PC-3 (cell line): Measurements from ENCODE around the gene FBXO44. TPM values are rescaled to one million over a fixed set of nuclear protein-coding genes. Genes with fewer than 3 reads are reported as not detected.
A peak's percentile ranks its signal among the peaks of the same experiment; 100 is the strongest.

Source experiments
- ATAC-seq: fragments of 200-7000 bp; cut with Tn5 transposase; 2 replicates; pipeline ENCODE4 v1.9.1; 2020; ENCODE audit warnings: mild to moderate bottlenecking, moderate library complexity
- BruUV-seq: library from RNA; stranded (reverse); fragments of 400-500 nt; replicated peaks from 2 replicates; lab custom pipeline; 2021; lab: Mats Ljungman, UMichigan
- CTCF ChIA-PET: fragments of 300-600 bp; sonication (Branson Sonifier 250); formaldehyde crosslinking; loops from one replicate; lab custom pipeline; 2022; ENCODE audit warnings: antibody characterized with exemption; lab: Charles Lee
- POLR2A ChIA-PET: fragments of 300-600 bp; sonication (Branson Sonifier 250); formaldehyde crosslinking; loops from one replicate; lab custom pipeline; 2022; ENCODE audit warnings: antibody characterized with exemption; ENCODE audit not compliant: unreplicated experiment; lab: Charles Lee
- DNase-seq: peaks from one replicate; pipeline ENCODE4 v3.0.0-alpha.2; 2015
- H2AFZ ChIP-seq: fragments of 300-600 bp; sonication (generic); 2 replicates; pipeline ENCODE4 v1.6.0; 2016; ENCODE audit warnings: antibody characterized with exemption, low read length
- H3F3A ChIP-seq: fragments of 300-600 bp; sonication (generic); one replicate; pipeline ENCODE4 v1.6.0; 2017; ENCODE audit warnings: antibody characterized with exemption, low read length, control low read depth, mild to moderate bottlenecking; ENCODE audit not compliant: unreplicated experiment
- H3K27ac ChIP-seq: fragments of 300-600 bp; sonication (generic); 2 replicates; pipeline ENCODE4 v1.5.1; 2016; ENCODE audit warnings: mild to moderate bottlenecking, low read length
- H3K27me3 ChIP-seq: fragments of 300-600 bp; sonication (generic); 2 replicates; pipeline ENCODE4 v1.6.1; 2016; ENCODE audit warnings: low read length, mixed read lengths
- H3K36me3 ChIP-seq: fragments of 300-600 bp; sonication (generic); 2 replicates; pipeline ENCODE4 v1.6.1; 2016; ENCODE audit warnings: low read depth, mixed run types, low read length, mixed read lengths
- H3K4me1 ChIP-seq: fragments of 300-600 bp; sonication (generic); 2 replicates; pipeline ENCODE4 v1.5.1; 2016; ENCODE audit warnings: low read length; ENCODE audit not compliant: insufficient read depth
- H3K4me2 ChIP-seq: fragments of 300-600 bp; sonication (generic); 2 replicates; pipeline ENCODE4 v1.6.0; 2016; ENCODE audit warnings: low read length
- H3K4me3 ChIP-seq: fragments of 300-600 bp; sonication (generic); 2 replicates; pipeline ENCODE4 v1.5.1; 2016; ENCODE audit warnings: mild to moderate bottlenecking, low read length, mixed read lengths
- H3K79me2 ChIP-seq: fragments of 300-600 bp; sonication (generic); 2 replicates; pipeline ENCODE4 v1.6.1; 2017; ENCODE audit warnings: low read length, mixed read lengths
- H3K9ac ChIP-seq: fragments of 300-600 bp; sonication (generic); 2 replicates; pipeline ENCODE4 v1.6.0; 2016; ENCODE audit warnings: mild to moderate bottlenecking, low read length
- H3K9me2 ChIP-seq: fragments of 300-600 bp; sonication (generic); replicated peaks from 2 replicates; pipeline ENCODE4 v1.6.1; 2016; ENCODE audit warnings: mixed run types, low read length, mixed read lengths
- H3K9me3 ChIP-seq: fragments of 300-600 bp; sonication (generic); 2 replicates; pipeline ENCODE4 v1.6.1; 2016; ENCODE audit warnings: low read length, mixed read lengths
- H4K20me1 ChIP-seq: fragments of 300-600 bp; sonication (generic); 2 replicates; pipeline ENCODE4 v1.6.1; 2016; ENCODE audit warnings: low read length, mixed read lengths
- CTCF ChIP-seq: fragments of 300-600 bp; sonication (generic); conservative IDR thresholded peaks from 2 replicates; pipeline ENCODE4 v1.5.1; 2017; ENCODE audit warnings: antibody characterized with exemption, low read depth, mild to moderate bottlenecking, low read length
- EZH2 ChIP-seq: fragments of 300-600 bp; sonication (generic); IDR thresholded peaks from one replicate; pipeline ENCODE4 v1.6.1; 2017; ENCODE audit warnings: antibody characterized with exemption, mild to moderate bottlenecking, low read length; ENCODE audit not compliant: unreplicated experiment
- EZH2phosphoT487 ChIP-seq: fragments of 300-600 bp; sonication (generic); IDR thresholded peaks from 2 replicates; pipeline ENCODE4 v1.6.1; 2018; ENCODE audit warnings: mild to moderate bottlenecking, antibody characterized with exemption, low read length, borderline replicate concordance
- intact Hi-C: fragments of 100-400 bp; cut with micrococcal nuclease; formaldehyde crosslinking; loops from 2 replicates; pipeline ENCODE4 v1.9.0; 2023
- total RNA-seq: library from RNA; depleted of rRNA; stranded (reverse); fragments of >200 nt; gene quantifications from 2 replicates; pipeline ENCODE4 v1.2.3, GENCODE V29; 2014

Gene FBXO44
- total RNA-seq, 1 experiment from 2014 or later: 23.5 TPM

DNA sequence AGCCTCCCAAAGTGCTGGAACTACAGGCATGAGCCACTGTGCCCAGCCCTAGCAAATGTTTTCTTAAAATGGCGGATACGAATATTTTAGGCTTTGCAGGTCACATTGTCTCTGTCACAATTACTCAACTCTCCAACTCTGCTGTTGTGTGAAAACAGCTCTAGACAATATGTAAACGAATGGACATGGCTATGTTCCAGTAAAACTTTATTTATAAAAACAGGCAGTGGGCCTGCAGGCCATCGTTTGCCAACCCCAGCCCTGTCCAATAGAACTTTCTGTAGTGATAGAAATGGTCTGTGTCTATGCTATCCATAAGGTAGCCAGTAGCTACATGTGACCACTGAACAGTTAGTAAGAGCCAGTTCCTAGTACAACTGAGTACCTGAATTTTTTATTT lies 5.1 kb downstream of the FBXO44 start:
- Histone ChIP-seq H3K36me3 (no peaks in the 10 kb centered on the region), H3K27me3 (no peaks in the 10 kb centered on the region), H3K9ac (no peak overlapping the region), H3K79me2 (peaks cover 10% of the 10 kb centered on the region), H2AFZ (no peak overlapping the region), H3K4me2 (no peak overlapping the region), H4K20me1 (no peaks in the 10 kb centered on the region), H3K9me3 (no peaks in the 10 kb centered on the region), H3F3A (no peaks in the 10 kb centered on the region), H3K9me2 (no peaks in the 10 kb centered on the region), H3K4me3 (no peak overlapping the region), H3K27ac (no peak overlapping the region), H3K4me1 (peaks cover 7% of the 10 kb centered on the region)
- DNase-seq (no peak), ATAC-seq (no peak)
- ChIA-PET POLR2A (no interaction called here), CTCF (no interaction called here)
- no TSS peak for BruUV-seq
- intact Hi-C loops: no loop called here
- TF ChIP-seq CTCF: no peak
- no peak for TF ChIP-seq EZH2
- no peak for TF ChIP-seq EZH2phosphoT487

- no peaks in the 10 kb centered on the region for H3K36me3 ChIP-seq
- no peak overlapping the region for H2AFZ ChIP-seq
- H3K4me1 ChIP-seq: no peaks in the 10 kb centered on the region
- no peak overlapping the region for H3K4me2 ChIP-seq
- TF ChIP-seq CTCF (no peak), EZH2phosphoT487 (no peak), EZH2 (no peak)
- no peaks in the 10 kb centered on the region for H4K20me1 ChIP-seq
- CTCF ChIA-PET: no interaction called here
- no peaks in the 10 kb centered on the region for H3K9me3 ChIP-seq
- POLR2A ChIA-PET: no interaction called here
- H3F3A ChIP-seq: no peaks in the 10 kb centered on the region
- no peak overlapping the region for H3K9ac ChIP-seq
- BruUV-seq: no TSS peak
- DNase-seq: no peak
- H3K27ac ChIP-seq: no peak overlapping the region
- H3K79me2 ChIP-seq: 0 out of 2 replicates have a peak, but pooled peaks cover under 1% of the 10 kb centered on the region
- H3K4me3 ChIP-seq: no peak overlapping the region
- no peaks in the 10 kb centered on the region for H3K27me3 ChIP-seq
- H3K9me2 ChIP-seq: no peaks in the 10 kb centered on the region
- intact Hi-C loops: no loop called here
- ATAC-seq: no peak
Observed at GRCh38 chr1:11661103-11661502, 6.4 kb downstream of the FBXO44 start.

DNA sequence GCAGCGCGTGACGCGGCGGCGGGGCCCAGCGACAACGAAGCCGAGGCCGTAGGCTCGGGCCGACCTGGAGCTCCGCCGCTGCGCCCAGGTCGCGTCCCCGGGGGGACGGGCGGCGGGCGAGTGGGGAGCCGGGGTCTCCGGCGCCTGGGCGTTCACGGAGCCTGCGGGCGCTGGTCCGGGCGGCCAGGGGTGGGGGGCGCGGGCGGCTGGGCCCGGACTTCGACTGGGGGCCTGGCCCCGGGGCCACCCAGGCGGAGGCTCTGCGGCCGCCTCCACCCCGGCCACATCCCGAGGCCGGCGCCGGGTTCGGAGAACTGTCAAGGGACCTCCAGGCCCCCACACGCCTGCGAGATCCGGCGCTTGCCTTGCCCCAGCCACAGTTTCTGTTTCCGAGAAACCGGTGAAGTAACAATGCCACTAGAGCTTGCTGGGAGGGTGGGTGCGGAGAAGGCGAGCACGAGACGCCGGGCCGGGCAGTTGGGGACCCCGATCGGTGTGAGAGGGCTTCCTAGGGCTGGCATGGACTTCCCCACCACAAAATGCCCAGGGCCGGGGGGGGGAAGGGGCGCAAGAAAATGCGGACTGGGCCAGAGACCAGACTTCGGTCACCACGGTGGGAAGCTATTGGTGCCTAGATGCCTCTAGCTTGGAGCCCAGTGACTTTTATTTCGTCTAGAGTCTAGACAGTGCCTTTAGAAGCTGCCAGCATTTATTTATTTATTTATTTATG lies 9.8 kb downstream of the FBXO44 start:
- BruUV-seq: TSS peak; percentile 18
- intact Hi-C loops: loop anchor here (1.0 kb wide), 1 partner anchor 56 kb away; no protein-coding TSS in a partner anchor
- H4K20me1 ChIP-seq: no peaks in the 10 kb centered on the region

More for the DNA sequence above, 9.8 kb downstream of the FBXO44 start:
- no peaks in the 10 kb centered on the region for H3K9me3 ChIP-seq
- H3K4me2 ChIP-seq: peak overlapping the region; percentile 98
- peak overlapping the region; percentile 83 for H3K4me3 ChIP-seq
- CTCF ChIA-PET: interaction anchor here (0.6 to 1.8 kb wide), 10 partner anchors 9 to 775 kb away, joined by 3 to 15 read pairs (median 5); no protein-coding TSS in a partner anchor
- no peaks in the 10 kb centered on the region for H3K79me2 ChIP-seq
- H3K9ac ChIP-seq: peak overlapping the region; percentile 64; the same call in 1 of the 2 replicates
- no peak overlapping the region for H3K27ac ChIP-seq
- H3F3A ChIP-seq: no peaks in the 10 kb centered on the region
- no peaks in the 10 kb centered on the region for H3K4me1 ChIP-seq
- TF ChIP-seq EZH2phosphoT487: no peak
- no peak for TF ChIP-seq EZH2
- TF ChIP-seq CTCF: no peak
- POLR2A ChIA-PET: interaction anchor here (0.6 to 0.7 kb wide), 2 partner anchors 792 to 963 kb away, joined by 3 to 7 read pairs; no protein-coding TSS in a partner anchor
- no peaks in the 10 kb centered on the region for H3K27me3 ChIP-seq
- H3K9me2 ChIP-seq: no peaks in the 10 kb centered on the region
- peak overlapping the region; percentile 94 for H2AFZ ChIP-seq
- ATAC-seq (peak; percentile 64), DNase-seq (peak; percentile 37)
- H3K36me3 ChIP-seq: no peaks in the 10 kb centered on the region
